OCI-LY7 (cell line): ENCODE measurements around the gene SPRR2G.

Experiments
- CTCF ChIP-seq: fragments of 200-600 bp; sonication (generic); conservative IDR thresholded peaks from 2 replicates; pipeline ENCODE4 v1.5.1; 2014; ENCODE audit warnings: mild to moderate bottlenecking, antibody characterized with exemption, low read length, moderate library complexity, mixed read lengths
- EZH2phosphoT487 ChIP-seq: fragments of 200-600 bp; sonication (generic); IDR thresholded peaks from 2 replicates; pipeline ENCODE4 v1.6.1; 2018; ENCODE audit warnings: low read depth, borderline replicate concordance, mild to moderate bottlenecking, mixed run types, antibody characterized with exemption, low read length, moderate library complexity, mixed read lengths

- TF ChIP-seq CTCF (no peak), EZH2phosphoT487 (no peak)
These were observed 44.5 kb upstream of the SPRR2G start for GRCh38 chr1:153195216-153195615.
